Eye (tissue), 1 donor: ENCODE measurements around the gene LIME1.
"Not testable (repeated sequence)": the region's sequence is repeated elsewhere in the genome, so short reads cannot be mapped to it uniquely, and the experiment has no call there.

Experiments used
- DNase-seq: peaks from one replicate; pipeline ENCODE4 v3.0.0-alpha.2; 2015

LIME1 gene

DNA sequence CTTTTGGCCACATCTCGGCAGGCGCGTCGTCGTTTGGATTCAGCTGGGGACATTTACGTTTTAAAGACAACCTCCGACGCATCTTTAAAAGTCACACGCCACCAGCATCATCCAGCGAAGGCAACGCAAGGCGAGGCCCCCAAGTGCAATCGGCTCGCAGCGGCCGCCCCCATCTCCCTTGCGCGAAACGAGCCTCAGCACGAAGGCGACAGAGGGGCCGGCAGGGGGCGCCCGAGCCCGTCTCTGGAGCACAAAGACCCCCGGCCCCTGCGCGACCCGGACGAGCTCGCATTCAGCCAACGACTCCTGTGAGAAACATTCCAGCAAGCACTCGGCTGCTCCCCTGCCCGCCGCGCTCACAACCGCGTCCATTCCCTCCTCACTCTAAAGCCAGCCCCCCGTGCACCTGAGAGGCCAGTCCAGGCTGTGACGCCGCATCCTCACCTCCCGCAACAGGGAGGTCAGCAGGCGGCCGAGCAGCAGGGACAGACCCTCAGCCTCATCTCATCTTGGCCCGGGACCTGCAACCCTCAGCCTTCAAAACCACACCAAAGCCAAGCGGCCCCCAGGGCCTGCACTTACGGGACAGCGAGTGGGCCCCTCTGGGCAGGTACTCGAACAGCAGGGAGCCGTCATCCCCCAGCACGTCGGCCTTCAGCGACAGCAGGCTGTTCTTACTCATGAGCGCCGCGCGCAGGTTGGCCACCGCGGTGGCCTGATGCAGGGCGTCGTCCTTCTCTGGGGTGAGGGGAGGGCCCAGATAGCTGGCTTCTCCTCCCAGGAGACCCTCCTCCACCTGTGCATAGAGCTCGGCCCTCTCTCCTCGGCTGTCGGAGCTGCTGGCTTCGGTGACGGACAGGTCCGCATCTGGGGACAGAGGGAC lies 38.9 kb downstream of the LIME1 start:
- DNase-seq = peak; percentile 95

DNA sequence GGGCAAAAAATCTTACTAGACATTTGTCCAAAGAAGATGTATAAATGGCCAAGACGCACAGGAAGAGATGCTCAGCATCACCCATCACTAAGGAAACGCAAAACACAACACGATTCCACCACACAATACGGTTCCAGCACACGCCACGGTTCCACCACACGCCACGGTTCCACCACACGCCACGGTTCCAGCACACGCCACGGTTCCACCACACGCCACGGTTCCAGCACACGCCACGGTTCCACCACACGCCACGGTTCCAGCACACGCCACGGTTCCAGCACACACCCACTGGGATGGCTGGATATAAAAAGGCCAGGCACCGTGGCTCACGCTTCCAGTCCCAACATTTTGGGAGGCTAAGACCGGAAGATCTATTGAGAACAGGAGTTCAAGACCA lies 40.4 kb downstream of the LIME1 start:
- DNase-seq = not testable (repeated sequence)

DNA sequence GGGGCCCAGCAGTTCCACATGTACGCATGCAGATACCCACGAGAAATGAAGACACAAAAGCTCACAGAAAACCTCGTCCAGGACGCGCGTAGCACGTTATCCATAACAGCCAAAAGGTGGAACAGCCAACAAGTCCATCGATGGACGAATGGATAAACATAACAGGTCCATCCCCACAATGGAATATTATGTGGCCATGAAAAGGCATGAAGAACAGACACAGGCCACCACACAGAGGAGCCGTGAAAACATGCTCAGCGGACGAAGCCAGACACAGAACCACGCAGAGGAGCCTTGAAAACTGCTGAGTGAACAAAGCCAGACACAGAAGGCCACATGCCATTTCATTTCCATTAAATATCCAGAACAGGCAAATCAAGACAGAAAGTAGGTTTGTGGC lies 41.1 kb downstream of the LIME1 start:
- DNase-seq = no peak

DNA sequence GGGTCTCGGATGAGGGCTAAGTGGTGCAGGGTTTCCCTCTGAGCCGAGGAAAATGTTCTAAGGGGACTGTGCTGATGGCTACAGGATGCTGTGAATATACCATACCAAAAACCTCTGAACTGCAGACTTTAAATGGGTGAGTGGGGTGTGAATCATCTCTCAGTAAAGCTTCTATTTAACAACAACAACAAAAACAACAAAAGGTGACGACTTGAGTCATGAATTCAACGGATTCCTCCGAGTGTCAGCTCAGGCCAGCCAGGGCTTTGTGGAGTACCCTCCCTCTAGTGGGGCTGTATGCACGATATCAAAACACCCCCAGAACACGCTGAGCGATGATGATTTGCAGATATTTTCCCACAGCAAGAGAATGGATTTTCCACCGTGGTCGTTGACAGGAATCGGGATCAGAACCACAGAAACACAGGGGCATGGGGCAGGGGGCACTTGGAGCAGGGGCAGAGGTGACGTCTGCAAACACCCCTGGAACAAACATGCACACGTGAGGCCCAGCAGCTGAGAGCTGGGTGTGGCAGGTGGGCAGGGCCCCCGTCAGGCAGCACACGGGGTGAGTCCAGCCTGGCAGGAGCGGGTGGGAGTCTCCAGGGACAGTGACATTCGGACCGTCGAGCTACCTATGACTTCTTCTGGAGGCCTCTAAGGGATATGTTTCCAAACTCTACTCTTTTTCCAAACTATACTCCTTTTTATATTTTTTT lies 41.7 kb downstream of the LIME1 start:
- no peak for DNase-seq

- no peak for DNase-seq
Observed at GRCh38 chr20:63778857-63779256, 42.4 kb downstream of the LIME1 start.

DNA sequence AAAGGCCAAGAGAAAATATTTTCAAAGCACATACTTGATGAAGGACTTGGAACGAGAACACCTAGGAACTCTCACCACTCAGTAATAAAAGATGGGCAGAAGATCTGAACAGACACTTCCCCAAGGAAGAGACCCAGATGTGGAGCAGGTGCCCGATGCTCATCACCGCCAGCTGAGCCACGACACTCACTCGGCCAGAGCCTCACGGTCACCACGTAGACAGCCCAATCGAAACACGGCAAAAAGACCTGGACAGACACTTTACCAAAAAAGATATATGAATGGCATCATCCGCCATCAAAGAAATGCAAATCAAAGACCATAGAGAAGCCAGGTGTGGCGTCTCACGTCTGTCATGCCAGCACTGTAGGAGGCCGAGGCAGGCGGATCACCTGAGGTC lies 44.7 kb downstream of the LIME1 start:
- no peak for DNase-seq

DNA sequence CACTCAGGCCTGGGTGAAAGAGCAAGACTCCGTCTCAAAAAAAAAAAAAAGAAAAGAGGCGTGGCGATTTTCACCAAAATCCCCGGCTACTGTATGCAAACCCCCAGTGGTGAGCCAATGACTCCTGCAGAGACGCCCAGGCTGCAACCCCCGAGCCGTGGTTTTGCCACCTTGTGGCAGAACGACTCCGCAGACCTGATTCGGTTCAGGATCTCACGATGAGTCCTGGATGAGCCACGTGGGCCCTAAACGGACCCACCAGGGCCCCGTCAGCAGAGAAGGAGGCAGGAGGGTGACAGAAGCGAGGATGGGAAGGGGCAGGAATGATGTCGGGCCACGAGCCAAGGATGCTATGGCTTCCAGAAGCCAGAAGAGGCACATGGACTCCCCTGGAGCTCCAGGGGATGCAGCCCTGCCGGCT lies 45.6 kb downstream of the LIME1 start:
- DNase-seq = no peak

DNA sequence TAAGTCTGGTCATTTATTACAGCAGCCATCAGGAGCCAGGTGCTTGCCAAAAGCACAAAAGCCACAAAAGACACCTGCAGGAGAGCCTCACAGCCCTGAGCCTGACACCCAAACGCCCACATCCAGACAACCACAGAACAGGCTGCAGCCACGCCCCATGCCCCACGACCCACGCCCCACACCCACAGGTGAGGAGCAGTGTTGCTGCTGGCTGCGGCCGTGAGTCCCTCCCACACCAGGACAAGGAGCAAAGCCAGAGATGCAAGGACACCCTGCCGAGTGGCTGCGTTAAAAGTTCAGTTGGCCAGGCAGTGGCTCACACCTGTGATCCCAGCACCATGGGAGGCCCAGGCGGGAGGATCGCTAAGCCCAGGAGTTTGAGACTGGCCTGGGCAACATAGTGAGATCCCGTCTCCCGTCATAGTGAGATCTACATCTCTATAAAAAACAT lies 46.1 kb downstream of the LIME1 start:
- DNase-seq = no peak

GRCh38 chr20:63783970-63784369 lies 47.5 kb downstream of the LIME1 start:
- no peak for DNase-seq

- no peak for DNase-seq
Observed at GRCh38 chr20:63785691-63786131, 49.2 kb downstream of the LIME1 start.

DNA sequence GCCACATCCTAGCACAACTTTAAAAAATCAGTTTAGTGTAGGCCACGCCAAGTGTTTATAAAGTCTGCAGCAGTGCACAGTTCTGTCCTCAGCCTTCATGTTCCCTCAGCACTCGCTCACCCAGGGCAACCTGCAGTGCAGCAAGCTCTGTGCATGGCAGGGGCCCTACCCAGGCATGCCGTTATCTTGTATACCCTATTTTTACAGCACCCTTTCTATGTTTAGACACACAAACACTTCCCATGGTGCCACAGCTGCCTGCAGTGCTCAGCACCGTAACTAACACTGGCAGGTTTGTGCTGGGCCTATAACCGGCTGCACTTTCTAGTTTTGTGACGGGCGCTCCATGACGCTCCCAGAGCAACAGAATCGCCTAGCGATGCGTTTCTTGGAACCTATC lies 50.8 kb downstream of the LIME1 start:
- DNase-seq = no peak

- DNase-seq = no peak
Observed at GRCh38 chr20:63787749-63788148, 51.3 kb downstream of the LIME1 start.
